NCI-H1048 (cell line): ENCODE data around the gene CLCN7.
"Not testable (repeated sequence)": the region's sequence is repeated elsewhere in the genome, so short reads cannot be mapped to it uniquely, and the experiment has no call there.

Source experiments
- DNase-seq: peaks from one replicate; lab custom pipeline; 2025; lab: John Stamatoyannopoulos, UW

Gene CLCN7

GRCh38 chr16:1445518-1446203 is 29.2 kb downstream of the CLCN7 start:
- DNase-seq, result no peak

- DNase-seq, result no peak
These were observed 29.9 kb downstream of the CLCN7 start for GRCh38 chr16:1444730-1445517.

DNA sequence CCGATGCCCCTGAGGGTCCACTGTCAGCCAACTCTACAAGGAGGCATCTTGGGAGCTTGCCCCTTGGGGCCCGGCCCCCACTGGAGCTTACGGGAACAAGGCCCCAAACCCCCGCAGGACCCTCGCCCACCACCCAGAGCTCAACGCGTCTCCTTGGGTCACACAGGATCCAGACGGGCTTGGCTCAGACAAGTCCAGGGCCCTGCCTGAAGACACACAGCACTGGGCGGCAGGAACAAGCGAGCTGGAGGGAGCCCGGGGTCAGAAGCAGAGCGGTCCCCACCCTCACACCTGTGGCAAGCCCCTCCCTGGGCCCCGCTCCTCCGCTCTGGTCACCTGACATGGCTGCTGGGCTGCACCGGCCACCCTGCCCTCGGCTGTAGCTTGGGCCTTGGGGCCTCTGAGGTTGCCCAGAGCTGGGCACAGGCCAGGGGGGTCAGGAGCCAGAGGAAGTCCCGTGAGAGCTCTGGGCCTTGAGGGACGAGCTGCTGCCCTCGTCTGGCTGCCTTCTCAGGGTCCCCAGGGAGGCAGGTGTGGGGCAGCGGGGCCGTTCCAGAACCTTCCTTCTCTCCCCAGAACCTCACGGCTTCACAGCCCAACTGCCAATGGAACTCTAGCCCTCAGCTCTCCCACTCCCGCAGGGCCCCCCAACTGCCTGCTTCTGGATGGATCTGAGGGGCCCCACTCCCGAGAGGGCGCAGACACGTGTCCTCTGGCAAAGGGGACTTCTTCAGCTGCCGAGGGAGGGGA is 30.7 kb downstream of the CLCN7 start, which contains the start of gene CCDC154:
CCDC154 (minus strand) TSS at position 577 of the 750 bp plus-strand sequence; CDS start at position 343, 234 bp downstream.
- no peak for DNase-seq

DNA sequence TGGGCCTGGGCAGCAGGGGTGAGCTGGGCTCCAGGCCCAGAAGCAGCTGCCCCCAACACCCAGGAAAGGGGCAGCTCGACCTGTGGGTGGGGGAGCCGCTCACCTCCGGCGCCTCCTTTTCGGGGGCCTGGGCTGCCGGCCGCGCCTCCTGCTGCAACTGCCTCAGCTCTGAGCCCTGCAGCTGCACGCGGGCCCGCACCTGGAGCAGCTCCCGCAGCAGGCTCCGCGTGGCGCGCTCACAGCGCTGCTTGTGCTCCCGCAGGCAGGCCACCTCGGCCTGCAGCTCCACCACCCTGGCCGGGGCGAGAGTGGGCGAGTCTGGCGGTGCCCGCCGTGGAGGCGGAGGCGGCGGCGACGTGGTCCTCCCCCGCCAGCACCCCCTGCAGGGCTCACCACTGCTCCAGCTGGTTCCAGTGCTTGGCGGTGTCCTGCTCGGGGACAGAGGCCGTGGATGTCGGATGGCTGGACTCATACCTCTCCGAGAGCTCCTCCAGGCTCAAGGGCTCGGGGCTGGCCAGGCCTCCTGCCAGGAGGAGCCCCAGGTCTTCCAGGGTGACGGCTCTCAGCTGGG is 31.3 kb downstream of the CLCN7 start:
- DNase-seq, result no peak

DNA sequence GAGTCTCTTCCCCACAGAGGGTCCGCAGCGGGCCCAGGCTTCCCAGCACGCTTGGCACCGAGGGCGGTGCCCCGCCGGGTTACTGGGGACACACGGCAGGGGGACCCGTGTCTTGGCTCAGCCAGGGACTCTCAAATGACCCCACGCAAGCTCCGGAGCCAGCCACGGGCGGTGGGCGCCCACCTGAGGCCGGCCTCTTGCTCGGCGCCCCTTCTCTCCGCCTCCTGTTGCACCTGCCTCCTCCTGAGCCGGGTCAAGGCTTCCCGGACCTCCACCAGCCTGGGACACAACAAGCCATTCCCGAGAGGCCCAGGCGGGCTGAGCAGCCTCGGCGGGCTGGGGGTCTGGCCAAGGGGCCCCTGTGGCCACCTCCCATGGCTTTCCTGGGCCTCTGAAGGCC is 32.1 kb downstream of the CLCN7 start:
- no peak for DNase-seq

DNA sequence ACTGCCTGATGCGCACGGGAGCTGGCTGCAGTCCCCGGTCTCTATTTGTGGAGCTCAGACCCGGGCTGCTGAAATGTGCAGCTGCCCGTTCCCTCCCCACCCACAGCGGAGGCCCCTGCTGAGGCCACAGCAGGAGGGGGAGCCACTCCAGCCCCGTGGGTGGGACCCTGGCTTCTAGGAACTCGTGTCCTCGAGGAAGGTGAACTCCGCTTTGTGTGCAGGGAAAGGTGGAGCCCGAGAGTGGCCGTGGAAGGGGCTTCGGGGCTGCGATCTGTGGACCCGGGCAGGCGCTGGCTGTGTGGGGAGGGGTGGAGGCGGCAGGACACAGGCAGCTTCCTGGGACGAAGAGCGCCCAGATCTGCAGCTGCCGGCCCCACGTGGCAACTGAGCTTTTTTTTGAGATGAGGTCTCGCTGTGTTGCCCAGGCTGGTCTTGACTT is 33.4 kb downstream of the CLCN7 start:
- DNase-seq, result no peak

DNA sequence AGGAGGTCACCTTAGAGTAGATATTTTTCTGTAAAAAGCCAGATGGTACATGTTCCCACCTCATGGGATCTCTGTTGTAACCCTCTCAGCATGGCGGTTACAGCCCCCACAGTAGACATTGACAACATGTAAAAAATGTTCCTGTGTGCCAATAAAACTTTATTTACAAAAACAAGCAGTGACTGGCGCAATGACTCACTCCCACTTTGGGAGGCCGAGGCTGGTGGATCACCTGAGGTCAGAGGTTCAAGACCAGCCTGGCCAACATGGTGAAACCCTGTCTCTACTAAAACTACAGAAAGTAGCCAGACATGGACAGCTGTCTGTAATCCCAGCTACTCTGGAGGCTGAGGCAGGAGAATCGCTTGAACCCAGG is 35.1 kb downstream of the CLCN7 start:
- DNase-seq, result not testable (repeated sequence)

DNA sequence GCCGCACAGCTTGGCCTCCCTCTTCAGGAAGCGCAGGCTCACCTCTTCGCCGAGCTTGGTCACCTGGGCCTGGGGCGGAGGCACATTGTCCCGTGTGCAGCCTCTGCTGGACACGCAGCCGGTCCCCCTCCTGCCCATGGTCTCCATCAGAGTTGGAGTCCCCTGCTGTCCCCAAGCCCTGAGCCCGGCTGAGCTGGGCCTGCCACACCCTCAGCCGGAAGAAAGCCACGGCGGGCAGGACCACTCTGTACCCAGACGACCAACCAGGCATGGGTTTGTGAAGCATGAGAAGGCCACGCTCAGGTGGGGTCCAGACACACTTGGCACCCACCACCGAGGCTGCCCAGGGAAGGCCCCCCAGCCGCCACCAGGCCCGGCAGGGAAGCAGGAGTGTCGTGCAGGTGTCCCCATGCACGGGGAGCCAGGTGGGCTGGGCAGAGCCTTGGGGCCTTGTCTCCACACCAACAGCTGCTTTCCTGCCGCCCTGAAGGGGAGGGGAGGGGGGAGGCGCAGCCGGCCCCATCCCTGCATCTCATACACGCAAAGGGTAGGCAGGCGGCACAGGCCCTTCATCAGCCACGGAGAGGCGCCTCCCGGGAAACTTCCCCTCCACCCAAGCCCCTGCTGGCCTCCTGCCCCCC is 35.6 kb downstream of the CLCN7 start:
- no peak for DNase-seq

- no peak for DNase-seq
These were observed 36.4 kb downstream of the CLCN7 start for GRCh38 chr16:1438229-1439057.

- DNase-seq, result no peak
These were observed 37.2 kb downstream of the CLCN7 start for GRCh38 chr16:1437606-1438005.

DNA sequence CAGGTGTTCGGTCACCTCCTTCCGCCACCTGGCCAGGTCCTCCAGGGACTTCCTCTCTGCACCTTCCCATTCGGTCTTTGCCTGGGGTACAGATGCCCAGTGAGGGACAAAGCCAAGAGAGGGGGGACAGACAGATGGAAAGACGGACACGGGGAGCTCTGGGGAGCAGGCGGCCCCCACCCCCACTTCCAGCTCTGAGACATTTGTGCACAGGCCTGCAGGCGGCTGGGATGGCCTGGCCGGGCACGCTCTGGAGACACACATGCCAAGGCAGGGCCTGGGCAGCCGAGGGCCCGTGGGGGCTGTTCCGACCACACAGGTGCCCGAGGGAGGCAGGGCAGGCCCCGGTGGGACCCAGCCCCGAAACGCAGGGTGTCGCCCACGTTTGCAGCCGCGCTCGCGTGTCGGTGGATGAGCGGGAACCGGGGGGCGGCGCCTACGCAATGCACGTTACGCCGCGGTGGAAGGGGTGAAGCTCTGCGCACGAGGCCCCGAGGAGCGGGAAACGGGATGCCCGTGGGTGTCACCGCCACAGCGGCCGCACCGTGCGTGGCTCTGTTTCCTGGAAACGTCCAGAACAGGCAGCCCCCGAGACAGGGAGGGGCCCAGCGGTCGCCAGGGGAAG is 38.0 kb downstream of the CLCN7 start:
- DNase-seq, result no peak

GRCh38 chr16:1435921-1436697 is 38.7 kb downstream of the CLCN7 start:
- no peak for DNase-seq

DNA sequence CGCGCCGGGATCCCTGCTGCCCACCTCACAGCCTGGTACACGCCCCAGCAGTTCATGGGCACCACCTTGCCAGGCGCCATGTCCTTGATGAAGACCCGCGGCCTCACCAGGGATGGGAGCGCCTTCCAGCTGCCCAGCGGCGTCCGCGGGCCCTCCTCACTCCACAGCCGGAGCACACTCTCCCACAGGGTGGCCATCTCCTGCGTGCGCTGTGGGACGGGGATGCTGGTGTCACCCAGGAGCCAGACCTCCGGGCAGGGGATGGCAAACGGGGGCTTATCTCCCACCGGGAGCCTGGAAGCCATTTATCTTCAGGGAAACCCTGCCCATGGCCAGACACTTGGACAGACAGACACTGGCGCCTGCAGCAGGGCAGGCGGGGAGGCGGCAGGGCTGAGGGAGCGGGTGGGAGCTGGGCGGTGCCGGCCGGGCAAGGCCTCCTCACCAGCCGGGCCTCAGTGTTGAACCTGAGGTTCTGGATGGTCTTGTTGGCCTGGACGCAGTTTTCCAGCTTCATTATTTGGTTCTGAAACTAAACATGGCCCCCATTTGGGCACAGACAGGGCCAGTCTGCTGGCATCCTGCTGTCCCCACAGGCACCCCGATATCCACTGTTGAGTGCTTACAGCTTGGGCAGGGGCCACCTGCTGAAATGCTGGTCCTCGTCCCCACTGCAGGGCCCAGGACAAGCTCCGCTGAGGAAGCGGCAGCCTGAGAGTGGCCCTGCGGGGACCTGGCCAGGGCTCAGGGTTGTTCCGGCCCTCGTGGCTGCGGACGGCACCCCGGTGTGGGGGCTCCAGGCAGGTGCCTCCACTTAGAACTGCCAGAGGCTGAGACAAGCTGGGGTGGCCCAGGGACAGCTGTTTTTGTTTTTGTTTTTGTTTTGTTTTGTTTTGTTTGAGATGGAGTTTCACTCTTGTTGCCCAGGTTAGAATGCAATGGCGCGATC is 39.9 kb downstream of the CLCN7 start:
- no peak for DNase-seq

DNA sequence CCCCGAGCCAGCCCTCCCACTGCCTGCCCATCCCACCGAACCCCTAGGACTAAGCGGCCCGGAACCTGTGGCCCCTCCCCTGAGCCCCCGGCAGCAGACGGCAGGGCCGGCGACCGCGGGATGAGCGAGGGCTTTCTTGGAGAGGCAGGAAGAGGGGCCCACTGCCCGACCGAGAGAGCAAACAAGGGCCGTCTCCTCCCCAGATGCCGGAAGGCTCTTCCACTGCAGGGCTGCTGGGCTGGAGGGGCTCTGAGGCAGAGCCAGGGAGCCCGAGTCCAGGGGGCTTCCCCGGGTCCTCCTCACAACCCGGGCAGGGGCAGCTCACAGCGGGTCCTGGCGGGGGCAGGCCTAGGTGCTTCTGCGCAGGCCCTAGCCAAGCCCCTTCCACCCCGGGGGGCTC is 41.1 kb downstream of the CLCN7 start:
- no peak for DNase-seq

DNA sequence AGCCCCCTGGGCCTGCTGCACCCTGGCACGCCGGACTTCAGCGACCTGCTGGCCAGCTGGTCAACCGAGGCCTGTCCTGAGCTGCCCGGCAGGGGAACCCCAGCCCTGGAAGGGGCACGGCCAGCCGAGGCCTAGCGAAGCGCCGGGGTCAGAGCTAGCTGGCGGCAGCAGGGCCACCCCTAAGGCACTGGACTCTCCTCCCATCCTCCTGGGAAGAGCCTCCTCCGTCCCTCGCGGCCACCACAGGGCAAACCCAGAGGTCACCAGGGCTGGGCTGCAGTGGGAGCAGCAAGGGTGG is 41.6 kb downstream of the CLCN7 start:
- no peak for DNase-seq

DNA sequence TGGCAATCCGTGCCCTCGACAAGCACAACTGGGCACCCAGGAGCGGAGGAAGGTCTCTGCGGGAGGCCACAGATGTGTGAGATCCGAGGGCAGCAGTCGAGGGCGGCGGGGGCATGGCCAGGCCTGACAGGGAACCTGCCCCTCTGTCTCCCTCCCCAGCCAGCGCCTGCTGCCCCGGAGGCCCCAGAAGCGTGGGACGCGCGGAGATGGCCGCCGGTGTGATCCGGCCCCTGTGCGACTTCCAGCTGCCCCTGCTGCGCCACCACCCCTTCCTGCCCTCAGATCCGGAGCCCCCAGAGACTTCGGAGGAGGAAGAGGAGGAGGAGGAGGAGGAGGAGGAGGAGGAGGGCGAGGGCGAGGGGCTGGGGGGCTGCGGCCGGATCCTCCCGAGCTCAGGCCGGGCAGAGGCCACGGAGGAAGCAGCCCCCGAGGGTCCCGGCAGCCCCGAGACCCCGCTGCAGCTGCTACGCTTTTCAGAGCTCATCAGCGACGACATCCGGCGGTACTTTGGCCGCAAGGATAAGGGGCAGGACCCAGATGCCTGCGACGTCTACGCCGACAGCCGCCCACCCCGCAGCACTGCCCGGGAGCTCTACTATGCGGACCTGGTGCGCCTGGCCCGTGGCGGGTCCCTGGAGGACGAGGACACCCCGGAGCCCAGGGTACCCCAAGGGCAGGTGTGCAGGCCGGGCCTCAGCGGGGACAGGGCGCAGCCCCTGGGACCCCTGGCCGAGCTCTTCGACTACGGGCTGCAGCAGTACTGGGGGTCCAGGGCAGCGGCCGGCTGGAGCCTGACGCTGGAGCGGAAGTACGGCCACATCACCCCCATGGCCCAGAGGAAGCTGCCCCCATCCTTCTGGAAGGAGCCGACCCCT is 42.2 kb downstream of the CLCN7 start:
- no peak for DNase-seq

DNA sequence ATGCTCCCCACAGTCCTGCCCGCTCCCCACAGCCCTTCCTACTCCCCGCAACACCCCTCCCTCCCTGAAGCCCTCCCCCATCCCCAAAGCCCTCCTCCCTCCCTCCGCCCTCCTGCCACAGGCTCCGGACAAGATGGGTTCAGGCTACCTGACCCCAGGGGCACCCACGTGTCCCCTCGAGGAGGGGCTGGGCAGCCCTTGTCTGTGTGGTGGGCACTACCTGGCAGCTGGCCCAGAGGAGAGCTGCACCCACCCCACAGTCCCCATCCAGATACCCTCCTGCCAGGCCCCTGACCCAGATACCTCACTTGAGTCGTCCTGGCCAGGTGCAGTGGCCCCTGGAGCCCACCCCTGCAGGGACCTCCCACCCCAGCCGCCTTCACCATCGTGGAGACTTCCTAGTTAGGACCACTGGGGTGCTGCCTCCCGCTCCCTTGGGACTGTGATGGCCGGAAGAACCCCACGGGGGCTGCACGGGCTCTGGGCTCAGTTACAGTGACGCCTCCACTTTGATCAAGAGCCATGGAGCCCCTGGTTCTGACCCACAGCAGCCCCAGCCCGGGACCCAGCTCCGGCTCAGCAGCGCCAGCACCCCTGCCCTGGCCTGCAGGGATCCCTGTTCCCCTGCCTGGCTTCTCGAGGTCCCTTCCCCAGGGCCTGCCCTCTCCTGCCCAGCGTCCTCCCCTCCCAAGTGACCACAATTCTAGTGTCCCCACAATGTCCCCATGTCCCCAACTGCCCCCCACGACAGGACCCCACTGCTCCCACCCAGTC is 43.1 kb downstream of the CLCN7 start:
- DNase-seq, result no peak
